Effector CD8-positive, alpha-beta T cell (primary cell): Measurements from ENCODE around the gene TFCP2L1.

Experiments
- DNase-seq: peaks from one replicate; lab custom pipeline; 2025; lab: John Stamatoyannopoulos, UW

Gene TFCP2L1

GRCh38 chr2:121266543-121267106 is 18.4 kb downstream of the TFCP2L1 start:
- no peak for DNase-seq

- DNase-seq, result no peak
Measured at GRCh38 chr2:121263996-121264715, 20.8 kb downstream of the TFCP2L1 start.

GRCh38 chr2:121260370-121261154 is 24.4 kb downstream of the TFCP2L1 start:
- DNase-seq, result no peak

DNA sequence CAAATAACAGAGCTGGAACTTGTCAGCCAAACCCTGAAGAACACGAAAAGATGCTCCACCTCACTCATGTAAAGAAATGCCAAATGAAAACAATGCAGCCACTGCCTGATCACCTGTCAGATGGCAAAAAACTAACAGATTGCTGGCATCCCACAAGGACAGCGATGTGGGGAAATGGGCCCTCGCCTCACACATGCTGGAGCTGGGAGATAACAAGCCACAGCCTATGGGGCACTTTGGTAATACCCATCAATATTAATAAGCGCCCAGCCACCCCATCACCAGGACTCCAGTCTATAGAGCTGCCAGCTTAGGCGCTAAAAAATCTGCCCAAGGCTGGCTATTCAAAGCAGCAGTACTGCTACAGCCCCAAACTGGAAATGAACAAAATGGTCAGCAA is 27.0 kb downstream of the TFCP2L1 start:
- DNase-seq, result no peak

- no peak for DNase-seq
Measured at GRCh38 chr2:121257480-121257840, 27.5 kb downstream of the TFCP2L1 start.

DNA sequence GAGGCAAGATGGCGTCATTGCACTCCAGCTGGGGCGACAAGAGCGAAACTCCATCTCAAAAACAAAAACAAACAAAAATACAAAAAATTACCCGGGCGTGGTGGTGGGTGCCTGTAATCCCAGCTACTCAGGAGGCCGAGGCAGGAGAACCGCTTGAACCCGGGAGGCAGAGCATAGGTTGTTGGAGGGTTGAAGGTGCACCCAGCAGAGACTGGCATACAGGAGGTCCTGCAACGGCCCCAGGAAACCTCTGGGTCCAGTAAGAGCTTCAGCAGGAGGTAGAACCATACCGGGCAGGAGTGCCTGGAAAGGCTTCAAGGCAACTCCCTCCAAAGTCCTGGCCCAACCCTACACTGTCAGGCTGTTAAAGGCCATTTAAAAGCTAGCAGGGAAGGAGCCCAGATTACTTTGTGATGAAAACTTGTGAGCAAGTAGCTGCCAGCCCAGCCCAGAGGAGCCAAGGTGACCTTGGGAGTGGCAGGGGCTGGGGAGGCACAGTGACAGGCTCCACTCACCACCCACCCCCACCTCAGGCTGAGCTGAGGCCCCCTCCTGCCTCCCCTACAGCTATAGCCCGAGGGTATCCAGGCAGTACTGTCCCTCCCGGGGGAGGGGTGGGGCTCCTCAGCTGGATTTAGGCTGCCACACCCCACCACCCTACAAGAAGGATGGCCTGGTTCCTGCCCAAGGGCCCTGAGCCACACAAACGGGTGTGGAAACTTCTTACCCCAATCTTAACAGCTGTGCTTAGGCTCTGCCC is 28.1 kb downstream of the TFCP2L1 start:
- DNase-seq, result no peak

- DNase-seq, result no peak
Measured at GRCh38 chr2:121255358-121255757, 29.6 kb downstream of the TFCP2L1 start.

DNA sequence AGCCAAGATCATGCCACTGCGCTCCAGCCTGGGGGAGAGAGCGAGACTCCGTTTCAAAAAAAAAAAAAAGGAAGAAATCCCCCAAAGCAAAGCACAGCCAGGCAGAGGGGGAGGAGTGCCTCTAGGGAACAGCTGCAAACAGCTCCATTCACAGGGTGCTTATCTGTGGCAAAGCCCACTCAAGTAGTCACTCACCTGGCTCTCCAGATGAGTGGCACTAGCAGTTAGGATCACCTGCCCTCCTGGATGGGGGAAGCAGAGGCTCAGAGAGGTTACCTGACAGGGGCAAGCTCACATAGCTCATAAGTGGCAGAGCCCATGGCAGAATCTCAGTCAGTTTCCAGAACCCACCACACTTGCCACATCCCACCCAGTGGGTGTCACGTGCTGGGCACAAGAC is 30.3 kb downstream of the TFCP2L1 start:
- DNase-seq, result no peak

DNA sequence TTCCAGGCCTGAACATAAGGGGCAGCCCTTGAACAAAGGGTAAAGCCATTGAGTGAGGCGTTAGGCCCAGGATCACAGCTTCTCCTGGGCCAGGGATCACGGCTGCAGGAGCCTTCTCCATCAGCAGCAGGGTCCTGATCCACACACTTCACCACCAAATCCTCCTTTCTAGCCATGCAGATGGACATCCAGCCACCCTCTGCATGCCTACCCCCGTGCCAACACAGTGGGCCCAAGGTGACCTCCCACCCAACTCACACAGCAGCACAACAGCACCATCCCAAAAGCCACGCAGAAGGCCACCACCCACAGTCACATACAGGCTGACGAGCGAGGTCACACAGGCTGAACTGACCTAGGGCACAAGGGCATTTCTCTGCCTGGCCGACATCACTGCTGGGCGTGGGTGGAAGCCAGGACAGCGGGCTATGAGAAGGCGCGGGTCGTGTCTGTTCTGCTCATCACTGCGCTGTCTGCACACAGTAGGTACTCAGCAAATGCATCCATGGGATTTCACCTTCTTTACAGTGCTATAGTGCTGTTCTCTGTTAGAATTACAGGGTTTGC is 31.2 kb downstream of the TFCP2L1 start:
- no peak for DNase-seq

DNA sequence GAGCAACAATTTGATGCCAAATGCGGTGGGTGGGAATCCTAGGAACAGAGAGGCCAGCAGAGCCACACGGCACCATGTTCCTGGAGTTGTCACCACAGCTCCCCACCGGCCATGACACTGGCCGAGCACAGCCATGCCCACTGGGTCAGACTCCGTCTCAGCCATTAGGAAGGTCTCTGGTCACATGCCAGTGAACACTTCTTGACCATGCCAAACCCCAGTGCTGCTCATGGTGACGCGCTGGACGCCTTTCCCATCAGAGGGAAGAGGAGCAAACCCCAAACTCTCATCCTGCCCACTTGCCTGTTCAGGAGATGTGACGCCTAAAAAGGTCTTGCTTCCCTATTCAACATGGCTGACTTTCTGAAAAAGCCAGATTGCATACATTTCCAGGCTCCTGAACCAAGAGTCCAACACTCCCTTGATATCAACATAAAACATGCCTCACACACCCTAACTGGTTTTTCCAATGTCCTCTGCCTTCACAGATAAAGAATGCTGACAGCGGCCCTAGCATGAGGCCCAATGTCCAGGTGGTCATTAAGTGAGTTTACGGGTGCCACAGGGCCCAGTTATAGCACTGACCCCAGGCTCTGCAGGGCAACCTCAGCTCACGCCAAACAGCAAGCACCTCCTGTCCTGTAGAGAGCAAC is 31.9 kb downstream of the TFCP2L1 start:
- DNase-seq, result no peak

DNA sequence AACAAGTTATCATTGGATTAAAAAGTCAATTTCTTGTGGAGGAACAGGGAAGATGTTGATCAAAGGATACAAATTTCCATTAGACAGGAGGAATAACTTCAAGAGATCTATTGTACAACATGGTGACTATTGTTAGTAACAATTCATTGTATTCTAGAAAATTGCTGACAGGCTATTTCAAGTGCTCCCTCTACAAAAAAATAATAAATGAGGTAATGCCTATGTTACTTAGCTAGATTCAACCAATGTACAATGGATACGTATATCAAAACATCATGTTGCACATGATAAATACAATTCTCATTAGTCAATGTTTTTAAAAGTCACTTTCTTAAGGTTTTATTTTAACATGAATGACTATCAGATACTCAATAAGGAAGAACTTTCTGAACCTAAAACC is 33.5 kb downstream of the TFCP2L1 start:
- DNase-seq, result no peak

DNA sequence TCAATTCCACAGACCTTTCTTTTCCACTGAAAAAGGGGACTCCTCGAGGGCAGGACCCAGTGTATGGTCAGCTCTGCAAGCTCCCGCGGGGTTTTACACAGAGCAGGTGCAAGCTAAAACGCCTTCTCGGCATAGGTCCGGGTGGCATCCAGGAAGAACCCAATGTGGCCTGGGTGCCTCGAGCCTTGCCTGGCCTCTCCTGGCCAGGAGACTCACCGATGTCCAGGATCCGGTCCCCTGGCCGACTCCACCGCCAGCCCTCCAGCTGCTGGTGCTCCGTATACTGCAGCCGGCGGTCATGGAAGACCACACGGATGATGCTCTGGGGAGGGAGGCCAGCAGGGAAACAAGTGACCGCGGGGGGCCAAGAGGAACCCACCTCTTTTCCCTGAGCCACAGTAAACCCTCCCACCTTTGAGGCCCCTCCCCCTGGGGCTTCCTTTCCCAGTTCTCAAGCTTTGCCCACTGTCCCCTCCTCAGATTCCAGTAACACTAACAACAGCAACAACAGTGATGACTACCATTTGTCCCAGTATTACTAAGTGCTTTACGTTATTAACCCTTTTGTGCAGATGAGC is 36.1 kb downstream of the TFCP2L1 start:
- DNase-seq, result no peak

- no peak for DNase-seq
Measured at GRCh38 chr2:121247971-121248370, 37.0 kb downstream of the TFCP2L1 start.

DNA sequence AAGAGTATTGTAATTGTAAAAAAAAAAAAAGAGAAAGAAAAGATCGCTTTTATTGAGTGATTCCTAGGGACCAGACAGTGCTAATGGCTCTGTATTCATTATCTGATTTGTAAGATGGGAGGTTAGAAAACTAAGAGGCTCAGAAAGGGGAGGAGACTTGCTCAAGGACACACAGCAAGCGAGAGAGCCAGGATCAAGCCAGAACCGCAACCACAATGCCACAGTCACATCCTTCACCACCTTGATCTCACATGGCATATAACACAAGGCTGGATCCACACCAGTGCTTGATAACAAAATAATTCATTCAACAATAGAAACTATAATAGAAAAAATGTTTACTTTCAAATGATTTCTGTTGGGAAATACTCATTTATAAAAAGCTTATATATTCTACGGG is 37.5 kb downstream of the TFCP2L1 start:
- no peak for DNase-seq

GRCh38 chr2:121246704-121247255 is 38.2 kb downstream of the TFCP2L1 start:
- no peak for DNase-seq

- DNase-seq, result no peak
Measured at GRCh38 chr2:121245913-121246312, 39.1 kb downstream of the TFCP2L1 start.

DNA sequence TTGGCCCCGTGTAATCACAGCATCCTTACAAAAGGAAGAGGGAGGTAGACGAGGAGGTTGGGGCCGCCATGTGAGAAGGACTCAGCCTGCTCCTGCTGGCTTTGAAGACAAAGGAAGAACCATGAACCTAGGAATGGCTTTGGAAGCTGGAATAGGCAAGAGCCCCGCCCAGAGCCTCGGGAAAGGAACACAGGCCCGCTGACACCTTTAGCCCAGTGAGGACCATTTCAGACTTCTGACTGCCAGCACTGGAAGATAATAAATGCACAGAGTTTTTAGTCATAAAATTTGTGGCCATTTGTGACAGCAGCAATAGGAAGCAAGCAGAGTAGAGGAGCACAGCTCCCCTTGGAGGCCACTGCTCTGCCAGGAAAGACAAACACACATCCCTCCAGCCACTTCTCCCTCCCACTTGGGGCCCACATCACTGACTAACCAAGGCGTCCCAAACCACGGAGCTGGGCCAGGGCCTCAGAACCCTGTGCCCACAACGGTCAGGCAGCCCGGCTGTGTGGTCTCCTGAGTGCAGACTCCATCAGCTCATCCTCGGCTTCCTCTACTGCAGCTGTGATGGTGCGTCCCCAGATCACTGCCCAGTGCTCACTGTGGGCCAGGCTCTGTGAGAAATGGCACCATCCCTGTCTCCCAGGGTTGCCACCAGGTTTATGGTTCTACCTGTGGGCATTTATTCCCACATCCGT is 39.7 kb downstream of the TFCP2L1 start:
- DNase-seq, result no peak

GRCh38 chr2:121244616-121245015 is 40.4 kb downstream of the TFCP2L1 start:
- no peak for DNase-seq

DNA sequence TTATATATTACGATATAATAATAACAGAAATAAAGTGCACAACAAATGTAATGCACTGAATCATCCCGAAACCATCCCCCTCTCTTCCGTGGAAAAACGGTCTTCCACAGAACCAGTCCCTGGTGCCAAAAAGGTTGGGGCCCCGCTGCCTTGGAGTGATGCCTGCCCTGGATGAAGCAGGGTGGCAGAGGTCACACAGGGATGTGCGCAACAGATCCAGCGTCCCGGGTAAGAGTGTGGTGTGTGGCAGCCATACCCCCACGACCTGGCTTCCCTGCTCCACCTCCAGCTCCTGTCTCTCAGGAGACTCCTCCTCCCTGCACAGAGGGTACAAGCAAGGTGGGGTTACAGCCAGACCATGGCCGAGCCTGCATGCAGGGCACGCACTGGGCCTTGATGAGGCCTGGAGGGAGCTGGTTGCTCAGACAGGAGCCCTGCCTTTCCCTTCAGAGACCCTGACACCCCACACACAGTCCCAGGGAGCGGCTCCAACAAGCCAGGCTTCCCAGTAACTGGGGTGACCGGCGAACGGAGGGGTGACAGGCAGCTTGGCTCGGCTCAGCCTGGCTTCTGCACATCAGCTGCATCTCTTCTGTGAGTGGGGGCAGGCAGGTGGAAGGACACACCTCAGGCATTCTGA is 41.1 kb downstream of the TFCP2L1 start:
- no peak for DNase-seq

DNA sequence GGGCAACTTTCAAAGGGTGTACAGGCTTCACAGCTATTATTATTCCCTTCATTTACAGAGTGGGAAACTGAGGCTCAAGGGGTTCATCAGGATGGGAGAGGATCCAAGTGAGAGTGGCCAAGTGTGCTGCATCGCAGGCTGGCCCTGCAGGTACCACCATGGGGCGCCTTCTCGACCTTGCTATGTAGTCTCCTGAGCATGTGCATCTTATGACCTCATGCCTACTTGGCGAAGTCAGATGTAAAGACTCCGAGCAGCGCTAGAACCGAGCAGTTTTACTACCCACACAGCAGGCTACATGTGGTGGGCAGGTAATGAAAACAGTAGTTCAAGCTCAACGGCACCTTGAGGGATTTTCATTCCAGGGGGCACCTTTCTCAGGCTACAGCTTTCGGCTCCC is 42.0 kb downstream of the TFCP2L1 start:
- no peak for DNase-seq
